Fibroblast of the aortic adventitia (primary cell): ENCODE results near the gene SMIM28. TPM values are rescaled to one million over a fixed set of nuclear protein-coding genes. Genes with fewer than 3 reads are reported as not detected.

Experiments
- DNase-seq: peaks from one replicate; pipeline ENCODE4 v3.0.0-alpha.2; 2010; ENCODE audit warnings: low read depth
- H3K4me3 ChIP-seq: 2 replicates; pipeline ENCODE4 v1.5.1; 2011; ENCODE audit warnings: low read depth, mild to moderate bottlenecking, control low read depth, low read length, moderate library complexity
- total RNA-seq: library from RNA; depleted of rRNA; stranded (reverse); fragments of >200 nt; gene quantifications from 2 replicates; pipeline ENCODE4 v1.2.3, GENCODE V29; 2012; ENCODE audit warnings: low replicate concordance
- TF ChIP-seq, protein P1 (sequence below): IDR thresholded peaks from 2 replicates; pipeline ENCODE4 v1.5.1; 2011; ENCODE audit warnings: mild to moderate bottlenecking, low read length, control low read depth, inconsistent platforms; ENCODE audit not compliant: insufficient read depth

The SMIM28 gene
- total RNA-seq, 1 donor = not detected

DNA sequence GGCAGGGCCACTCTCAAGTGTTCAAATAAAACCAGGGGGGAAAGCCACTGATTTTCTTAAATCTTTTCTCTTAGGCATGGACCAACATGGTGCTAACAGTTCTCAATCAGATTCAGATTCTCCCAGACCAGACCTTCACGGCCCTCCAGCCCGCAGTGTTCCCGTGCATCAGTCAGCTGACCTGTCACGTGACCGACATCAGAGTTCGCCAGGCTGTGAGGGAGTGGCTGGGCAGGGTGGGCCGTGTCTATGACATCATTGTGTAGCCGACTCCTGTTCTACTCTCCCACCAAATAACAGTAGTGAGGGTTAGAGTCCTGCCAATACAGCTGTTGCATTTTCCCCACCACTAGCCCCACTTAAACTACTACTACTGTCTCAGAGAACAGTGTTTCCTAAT lies 41.5 kb upstream of the SMIM28 start:
- TF ChIP-seq, protein P1, sequence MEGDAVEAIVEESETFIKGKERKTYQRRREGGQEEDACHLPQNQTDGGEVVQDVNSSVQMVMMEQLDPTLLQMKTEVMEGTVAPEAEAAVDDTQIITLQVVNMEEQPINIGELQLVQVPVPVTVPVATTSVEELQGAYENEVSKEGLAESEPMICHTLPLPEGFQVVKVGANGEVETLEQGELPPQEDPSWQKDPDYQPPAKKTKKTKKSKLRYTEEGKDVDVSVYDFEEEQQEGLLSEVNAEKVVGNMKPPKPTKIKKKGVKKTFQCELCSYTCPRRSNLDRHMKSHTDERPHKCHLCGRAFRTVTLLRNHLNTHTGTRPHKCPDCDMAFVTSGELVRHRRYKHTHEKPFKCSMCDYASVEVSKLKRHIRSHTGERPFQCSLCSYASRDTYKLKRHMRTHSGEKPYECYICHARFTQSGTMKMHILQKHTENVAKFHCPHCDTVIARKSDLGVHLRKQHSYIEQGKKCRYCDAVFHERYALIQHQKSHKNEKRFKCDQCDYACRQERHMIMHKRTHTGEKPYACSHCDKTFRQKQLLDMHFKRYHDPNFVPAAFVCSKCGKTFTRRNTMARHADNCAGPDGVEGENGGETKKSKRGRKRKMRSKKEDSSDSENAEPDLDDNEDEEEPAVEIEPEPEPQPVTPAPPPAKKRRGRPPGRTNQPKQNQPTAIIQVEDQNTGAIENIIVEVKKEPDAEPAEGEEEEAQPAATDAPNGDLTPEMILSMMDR = no peak
- no peak for DNase-seq
- H3K4me3 ChIP-seq = no peak overlapping the region

DNA sequence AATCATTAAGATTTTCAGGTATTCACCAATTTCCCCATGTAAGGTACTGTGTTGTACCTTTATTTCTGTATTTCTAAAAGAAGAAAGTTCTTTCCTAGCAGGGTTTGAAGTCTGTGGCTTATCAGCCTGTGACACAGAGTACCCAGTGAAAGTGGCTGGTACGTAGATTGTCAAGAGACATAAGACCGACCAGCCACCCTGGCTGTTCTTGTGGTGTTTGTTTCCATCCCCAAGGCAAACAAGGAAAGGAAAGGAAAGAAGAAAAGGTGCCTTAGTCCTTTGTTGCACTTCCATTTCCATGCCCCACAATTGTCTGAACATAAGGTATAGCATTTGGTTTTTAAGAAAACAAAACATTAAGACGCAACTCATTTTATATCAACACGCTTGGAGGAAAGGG lies 40.6 kb upstream of the SMIM28 start:
- DNase-seq = no peak
- H3K4me3 ChIP-seq = no peak overlapping the region
- TF ChIP-seq, protein P1 = no peak

DNA sequence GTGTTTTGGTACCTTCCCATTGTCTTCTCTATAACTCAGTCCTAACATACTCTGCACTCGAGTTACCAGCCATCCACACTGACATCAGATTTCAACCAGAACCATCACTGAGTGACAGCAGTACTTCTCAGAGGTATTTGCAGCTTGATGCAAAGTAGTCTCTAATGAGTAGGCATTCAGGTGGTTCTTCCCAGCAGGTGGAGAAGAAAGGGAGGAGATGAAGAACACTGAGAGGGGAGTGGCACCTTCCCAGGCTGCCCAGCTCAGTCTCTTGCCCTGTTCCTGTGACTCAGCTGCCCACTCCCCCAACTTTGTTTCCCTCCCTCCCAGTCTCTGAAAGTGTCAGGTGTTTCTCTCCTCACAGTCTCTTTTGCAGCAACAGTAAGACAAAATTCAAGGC lies 38.7 kb upstream of the SMIM28 start:
- no peak overlapping the region for H3K4me3 ChIP-seq
- TF ChIP-seq, protein P1 = no peak
- DNase-seq = no peak

DNA sequence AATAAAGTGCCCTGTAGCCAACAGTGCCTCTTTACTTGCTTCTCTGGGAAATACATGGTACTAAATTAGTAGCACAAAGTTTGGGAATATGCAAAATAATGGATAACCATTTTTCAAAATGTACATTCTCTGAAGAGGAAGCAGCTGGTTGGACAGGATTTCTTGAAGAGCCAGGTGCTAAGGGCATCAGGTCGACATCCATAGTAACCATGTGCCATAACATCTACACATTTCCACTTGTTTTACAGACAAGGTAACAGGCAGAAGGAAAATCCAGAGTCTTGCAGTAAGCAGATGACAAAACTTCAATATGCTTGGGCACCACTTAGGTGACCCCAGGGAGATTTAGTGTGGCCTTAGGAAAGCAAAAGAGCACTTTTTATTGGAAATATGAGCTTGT lies 36.5 kb upstream of the SMIM28 start:
- H3K4me3 ChIP-seq = no peak overlapping the region
- TF ChIP-seq, protein P1 = no peak
- no peak for DNase-seq

DNA sequence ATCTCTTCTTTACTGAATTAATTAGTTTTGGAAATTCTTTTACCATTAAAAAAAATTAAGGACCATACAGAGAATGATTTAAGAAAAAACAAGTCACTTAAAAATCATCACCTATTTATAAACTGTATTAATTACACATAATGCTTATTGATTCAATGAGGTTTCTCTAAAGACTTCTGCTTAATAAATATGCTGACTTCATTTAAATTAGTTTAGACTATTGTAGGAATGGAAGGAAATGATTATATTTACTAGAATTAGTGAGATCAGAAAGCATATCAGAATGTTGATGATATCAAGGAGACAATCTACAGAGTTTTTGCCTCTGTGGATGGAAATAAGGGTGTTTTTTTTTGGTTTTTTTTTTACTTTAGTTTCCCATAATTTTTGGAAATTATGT lies 34.6 kb upstream of the SMIM28 start:
- DNase-seq = no peak
- TF ChIP-seq, protein P1 = no peak
- H3K4me3 ChIP-seq = no peak overlapping the region

DNA sequence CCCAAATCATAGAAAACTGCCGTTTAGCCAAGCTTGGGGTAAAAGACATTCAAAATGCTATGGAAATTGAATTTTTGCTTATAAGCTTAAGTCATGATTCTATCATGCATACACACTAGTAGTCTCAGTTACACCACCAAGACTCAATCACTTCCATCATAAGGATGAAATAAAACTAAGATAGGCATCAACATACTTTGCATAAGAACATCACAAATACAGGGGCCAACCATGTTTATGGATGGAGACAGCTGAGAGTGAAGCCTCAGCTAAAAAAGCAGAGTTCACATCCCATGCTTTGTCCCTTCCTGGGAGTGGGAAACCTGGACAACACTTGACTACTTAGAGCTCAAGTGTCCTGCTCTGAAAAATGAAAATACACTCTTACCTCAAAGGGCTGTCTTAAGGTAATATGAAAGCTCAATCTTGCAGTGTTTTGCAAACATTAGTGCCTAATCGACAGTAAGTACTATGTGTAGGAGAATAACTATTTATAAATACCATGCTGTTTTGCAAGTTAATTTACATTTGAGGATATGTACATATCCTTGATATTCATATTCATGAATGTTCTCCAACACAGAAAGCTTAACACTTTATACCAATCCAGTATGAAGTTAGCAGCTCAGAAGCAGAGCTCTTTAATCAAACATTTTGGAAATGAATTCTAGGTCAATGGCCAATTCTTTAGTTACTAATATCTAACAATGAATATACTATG lies 32.0 kb upstream of the SMIM28 start:
- no peak overlapping the region for H3K4me3 ChIP-seq
- TF ChIP-seq, protein P1 = no peak
- DNase-seq = no peak
